Skeletal muscle satellite cell (primary cell): ENCODE data around the gene MRLN.

Experiments used
- H3K27me3 ChIP-seq: 2 replicates; pipeline ENCODE4 v1.7.0; 2013; ENCODE audit warnings: low read length; ENCODE audit not compliant: control insufficient read depth, insufficient read depth
- H3K36me3 ChIP-seq: 2 replicates; pipeline ENCODE4 v1.7.0; 2013; ENCODE audit warnings: mild to moderate bottlenecking, control low read depth, low read length; ENCODE audit not compliant: insufficient read depth
- H3K4me1 ChIP-seq: 2 replicates; pipeline ENCODE4 v1.7.0; 2013; ENCODE audit warnings: low read length; ENCODE audit not compliant: control insufficient read depth, insufficient read depth
- H3K4me2 ChIP-seq: 2 replicates; pipeline ENCODE4 v1.7.0; 2013; ENCODE audit warnings: mild to moderate bottlenecking, low read length
- H3K4me3 ChIP-seq: 2 replicates; pipeline ENCODE4 v1.7.0; 2013; ENCODE audit warnings: low read length
- H3K9ac ChIP-seq: 2 replicates; pipeline ENCODE4 v1.7.0; 2013; ENCODE audit warnings: mild to moderate bottlenecking, low read depth, low read length, moderate library complexity
- H3K9me3 ChIP-seq: replicated peaks from 2 replicates; pipeline ENCODE4 v1.7.0; 2013; ENCODE audit warnings: mild to moderate bottlenecking, control low read depth, low read length

The MRLN gene

DNA sequence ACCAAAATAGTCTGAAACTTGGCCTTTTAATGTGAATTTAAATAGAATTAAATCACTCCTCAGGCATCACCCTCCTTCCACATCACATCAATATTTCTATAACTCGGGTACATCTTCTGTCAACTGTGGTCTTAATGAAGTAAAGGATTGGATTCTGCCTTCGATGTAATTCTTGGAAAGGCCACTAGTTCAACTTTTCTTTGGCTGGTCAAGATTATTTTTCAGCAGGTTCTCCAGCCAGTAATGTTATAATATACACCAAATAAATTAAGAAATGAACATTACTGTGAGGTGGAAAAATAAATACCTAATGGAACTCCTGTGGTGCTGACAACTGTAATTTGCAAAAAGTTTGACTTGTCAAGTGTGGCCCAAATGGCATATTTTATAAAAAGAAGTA lies 33.9 kb downstream of the MRLN start:
- no peak overlapping the region for H3K4me2 ChIP-seq
- no peak overlapping the region for H3K9ac ChIP-seq
- peaks cover 12% of the 10 kb centered on the region for H3K27me3 ChIP-seq
- H3K36me3 ChIP-seq = no peaks in the 10 kb centered on the region
- H3K4me3 ChIP-seq = no peak overlapping the region
- H3K4me1 ChIP-seq = no peaks in the 10 kb centered on the region
- no peaks in the 10 kb centered on the region for H3K9me3 ChIP-seq

- H3K4me1 ChIP-seq = no peaks in the 10 kb centered on the region
- no peak overlapping the region for H3K9ac ChIP-seq
- H3K27me3 ChIP-seq = peaks cover 21% of the 10 kb centered on the region
- H3K9me3 ChIP-seq = no peaks in the 10 kb centered on the region
- H3K4me2 ChIP-seq = no peak overlapping the region
- H3K4me3 ChIP-seq = no peak overlapping the region
- H3K36me3 ChIP-seq = no peaks in the 10 kb centered on the region
These were observed 35.0 kb downstream of the MRLN start for GRCh38 chr10:59718257-59718656.

DNA sequence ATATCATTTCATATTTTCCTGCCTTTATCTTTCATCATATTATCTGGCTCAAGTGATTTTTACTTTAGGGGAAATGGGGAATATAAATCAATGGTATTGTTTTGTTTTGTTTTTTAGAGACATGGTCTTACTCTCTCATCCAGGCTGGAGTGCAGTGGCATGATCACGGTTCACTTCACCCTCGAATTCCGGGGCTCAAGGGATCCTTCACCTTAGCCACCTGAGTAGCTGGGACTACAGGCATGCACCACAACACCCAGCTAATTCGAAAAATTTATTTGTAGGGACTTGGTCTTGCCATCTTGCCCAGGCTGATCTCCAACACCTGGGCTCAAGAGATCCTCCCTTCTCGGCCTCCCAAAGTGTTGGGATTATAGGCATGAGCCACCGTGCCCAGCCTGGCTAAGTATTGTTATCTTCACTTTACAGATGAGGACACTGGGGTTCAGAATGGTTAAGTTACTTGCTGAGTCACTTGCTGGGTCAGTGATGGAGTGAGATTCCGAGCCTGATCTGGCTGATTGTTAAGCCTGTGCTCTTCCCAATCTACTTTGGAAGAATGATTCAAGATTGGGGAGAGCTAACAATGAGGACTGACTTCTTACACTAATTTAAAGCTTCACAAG lies 39.9 kb downstream of the MRLN start:
- Histone ChIP-seq H3K36me3 (no peaks in the 10 kb centered on the region), H3K9ac (no peak overlapping the region), H3K4me3 (no peak overlapping the region), H3K9me3 (no peaks in the 10 kb centered on the region), H3K4me2 (no peak overlapping the region), H3K4me1 (peaks cover 9% of the 10 kb centered on the region), H3K27me3 (peaks cover 58% of the 10 kb centered on the region)

DNA sequence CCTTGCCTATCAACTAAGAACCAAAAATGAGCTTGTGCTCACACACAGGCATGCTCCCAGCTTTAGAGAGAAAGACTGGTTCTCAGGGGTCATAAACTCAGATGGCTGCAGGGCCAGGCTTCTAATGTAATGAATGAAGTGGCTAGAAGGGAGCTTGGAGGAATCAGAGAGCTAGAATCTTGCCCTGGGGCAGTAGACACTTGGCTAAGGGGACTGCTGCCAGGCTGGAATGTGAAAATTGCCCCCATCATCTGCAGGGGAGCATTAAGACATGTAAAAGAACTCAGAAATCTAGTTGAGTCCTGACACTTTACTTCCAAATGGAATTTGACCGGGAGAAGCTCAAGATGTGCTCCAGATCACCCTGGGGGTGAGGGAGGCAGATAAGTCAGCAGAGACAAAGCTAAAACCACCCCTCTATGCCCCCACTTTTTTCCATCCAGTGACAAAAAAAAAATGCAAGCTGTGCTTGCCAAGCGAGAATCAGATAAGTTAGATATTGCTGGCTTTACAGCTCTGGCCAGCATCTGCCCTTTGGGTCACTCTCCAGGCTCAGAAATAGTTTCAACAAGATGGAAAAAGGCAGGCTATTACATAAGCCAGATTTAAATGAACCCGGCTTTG lies 41.3 kb downstream of the MRLN start:
- no peak overlapping the region for H3K4me2 ChIP-seq
- no peak overlapping the region for H3K4me3 ChIP-seq
- peaks cover 62% of the 10 kb centered on the region for H3K27me3 ChIP-seq
- no peak overlapping the region for H3K9ac ChIP-seq
- H3K36me3 ChIP-seq = no peaks in the 10 kb centered on the region
- H3K4me1 ChIP-seq = peaks cover 9% of the 10 kb centered on the region
- no peaks in the 10 kb centered on the region for H3K9me3 ChIP-seq

DNA sequence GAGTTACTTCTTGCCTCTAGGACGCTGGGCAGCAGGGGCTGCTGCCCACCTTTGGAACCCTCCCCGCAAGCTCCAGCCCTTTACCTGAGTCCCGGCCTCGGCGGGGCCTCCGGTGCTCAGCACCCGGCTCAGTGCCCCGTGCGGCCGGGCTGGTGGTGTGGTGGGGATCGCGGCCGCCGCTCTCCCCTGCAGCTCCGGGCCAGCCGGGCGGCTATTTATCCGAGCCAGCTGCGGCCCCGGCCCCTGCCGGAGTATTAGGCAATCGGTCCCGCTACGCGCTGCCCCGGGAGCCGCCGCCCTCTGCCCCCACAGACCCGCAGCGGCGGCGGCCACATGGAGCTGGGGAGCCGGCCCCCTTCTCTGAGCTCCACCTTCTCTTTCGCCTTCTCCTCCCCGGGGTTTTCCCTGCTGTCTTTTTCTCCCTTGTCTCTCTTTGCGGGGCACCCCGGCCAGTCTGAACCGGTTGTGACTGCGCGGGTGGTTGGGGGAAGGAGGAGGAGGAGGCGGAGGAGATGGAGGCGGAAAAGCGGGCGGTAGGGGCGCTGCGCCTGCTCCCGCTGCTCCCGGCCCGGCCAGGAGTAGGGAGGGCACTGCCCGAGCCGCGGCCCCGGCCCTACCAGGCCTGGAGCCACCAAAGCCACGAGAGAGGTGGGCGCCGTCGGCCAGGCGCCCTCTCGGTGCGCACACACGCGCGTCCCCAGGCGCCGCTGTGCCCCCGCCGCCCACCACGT lies 43.7 kb downstream of the MRLN start, which contains the start of gene SLC16A9:
Gene SLC16A9 (minus strand): TSS at position 456 of the 731 bp plus-strand sequence. CDS start 25,559 bp downstream, outside the sequence.
- H3K9ac ChIP-seq = peak within 1 kb of the TSS; percentile 62
- H3K4me2 ChIP-seq = peak within 1 kb of the TSS; percentile 91
- peak within 1 kb of the TSS; percentile 74 for H3K4me3 ChIP-seq
- H3K36me3 ChIP-seq = no peaks in the 10 kb centered on the region
- peaks cover 9% of the 10 kb centered on the region for H3K4me1 ChIP-seq
- H3K27me3 ChIP-seq = peaks cover 59% of the 10 kb centered on the region
- no peaks in the 10 kb centered on the region for H3K9me3 ChIP-seq

DNA sequence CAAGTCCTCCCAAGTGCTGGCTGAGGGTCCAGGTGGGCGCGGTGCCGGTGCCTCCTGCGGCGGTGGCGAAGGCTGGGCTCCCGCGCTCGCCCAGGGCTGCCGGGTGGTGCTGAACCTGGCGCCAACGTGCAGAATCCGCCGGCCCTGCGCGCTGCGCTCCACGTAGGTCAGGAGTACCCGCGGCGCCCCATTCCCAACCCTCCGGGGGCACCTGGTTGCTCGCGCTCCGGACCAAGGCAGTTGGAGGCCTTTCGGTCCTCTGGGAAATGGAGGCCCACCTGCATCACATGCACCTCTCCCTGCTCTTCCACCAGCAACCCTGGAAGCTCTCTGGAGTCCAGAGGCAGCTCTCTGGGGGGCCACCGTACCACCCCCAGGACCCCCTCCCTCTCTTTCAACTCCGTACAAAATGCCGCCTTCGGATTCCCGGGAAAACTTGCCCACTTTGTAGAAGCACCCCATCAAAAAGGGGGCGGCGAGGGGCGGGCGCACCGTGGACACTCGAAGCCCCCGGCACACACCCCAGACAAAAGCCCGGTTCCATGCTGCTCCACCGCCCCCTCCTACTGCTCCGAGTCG lies 44.4 kb downstream of the MRLN start:
- Histone ChIP-seq H3K27me3 (peaks cover 55% of the 10 kb centered on the region), H3K9ac (peak overlapping the region; percentile 62), H3K4me3 (peak overlapping the region; percentile 74), H3K9me3 (no peaks in the 10 kb centered on the region), H3K4me2 (peak overlapping the region; percentile 91), H3K4me1 (peaks cover 9% of the 10 kb centered on the region), H3K36me3 (no peaks in the 10 kb centered on the region)

DNA sequence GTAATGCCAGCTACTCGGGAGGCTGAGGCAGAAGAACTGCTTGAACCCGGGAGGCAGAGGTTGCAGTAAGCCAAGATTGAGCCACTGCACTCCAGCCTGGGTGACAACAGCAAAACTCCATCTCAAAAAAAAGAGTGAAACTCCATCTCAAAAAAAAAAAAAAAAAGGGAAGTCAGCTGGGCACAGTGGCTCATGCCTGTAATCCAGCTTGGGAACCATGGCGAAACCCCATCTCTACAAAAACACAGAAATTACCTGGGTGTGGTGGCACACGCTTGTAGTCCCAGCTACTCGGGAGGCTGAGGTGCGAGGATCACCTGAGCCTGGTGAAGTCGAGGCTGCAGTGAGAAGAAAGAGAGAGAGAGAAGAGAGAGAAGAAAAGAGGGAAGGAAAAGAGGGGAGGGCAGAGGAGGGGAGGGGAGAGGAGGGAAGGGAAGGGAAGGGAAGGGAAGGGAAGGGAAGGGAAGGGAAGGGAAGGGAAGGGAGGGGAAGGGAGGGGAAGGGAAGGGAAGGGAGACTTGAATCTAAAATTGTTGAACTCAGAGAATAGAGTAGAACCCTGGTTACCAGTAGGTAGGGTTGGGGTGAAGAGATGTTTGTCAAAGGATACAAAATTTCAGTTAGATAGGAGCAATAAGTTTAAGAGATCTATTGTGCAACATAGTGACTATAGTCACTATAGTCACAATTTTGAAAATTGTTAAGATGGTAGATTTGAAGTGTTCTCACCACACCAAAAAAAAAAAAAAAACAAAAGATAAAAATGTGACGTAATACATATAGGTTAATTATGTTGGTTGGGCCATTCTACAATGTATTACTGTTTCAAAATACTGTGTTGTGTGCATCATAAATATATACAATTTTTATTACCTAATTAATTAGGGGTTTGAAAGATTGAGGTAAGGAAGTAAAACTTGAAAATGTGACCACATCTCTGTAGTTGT lies 46.1 kb downstream of the MRLN start:
- Histone ChIP-seq H3K27me3 (peaks cover 39% of the 10 kb centered on the region), H3K9ac (no peak overlapping the region), H3K9me3 (no peaks in the 10 kb centered on the region), H3K36me3 (no peaks in the 10 kb centered on the region), H3K4me2 (no peak overlapping the region), H3K4me3 (no peak overlapping the region), H3K4me1 (peaks cover 9% of the 10 kb centered on the region)

GRCh38 chr10:59705931-59706330 lies 47.3 kb downstream of the MRLN start:
- Histone ChIP-seq H3K9ac (no peak overlapping the region), H3K9me3 (no peaks in the 10 kb centered on the region), H3K4me3 (no peak overlapping the region), H3K4me2 (no peak overlapping the region), H3K36me3 (no peaks in the 10 kb centered on the region), H3K27me3 (peaks cover 28% of the 10 kb centered on the region), H3K4me1 (peaks cover 9% of the 10 kb centered on the region)

DNA sequence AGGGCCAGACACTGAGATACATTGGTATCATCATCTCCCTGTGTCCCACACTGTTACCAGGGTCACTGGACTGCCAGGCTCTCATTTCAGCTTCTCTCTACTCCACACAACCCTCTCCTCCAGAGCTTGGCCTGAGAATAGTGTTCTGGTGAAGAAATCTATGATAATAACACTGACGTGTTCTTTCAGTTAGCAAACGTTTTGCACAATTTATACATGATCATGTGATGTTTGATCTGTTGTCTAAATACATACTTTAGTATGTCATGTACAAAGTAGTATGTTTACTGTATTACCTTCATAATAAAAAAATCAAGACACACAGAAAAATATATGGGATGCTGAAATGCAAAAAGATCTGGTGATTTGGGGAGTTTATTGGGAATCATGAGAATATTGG lies 48.6 kb downstream of the MRLN start:
- peaks cover 9% of the 10 kb centered on the region for H3K4me1 ChIP-seq
- H3K4me2 ChIP-seq = no peak overlapping the region
- no peak overlapping the region for H3K4me3 ChIP-seq
- no peaks in the 10 kb centered on the region for H3K36me3 ChIP-seq
- peaks cover 18% of the 10 kb centered on the region for H3K27me3 ChIP-seq
- no peaks in the 10 kb centered on the region for H3K9me3 ChIP-seq
- H3K9ac ChIP-seq = no peak overlapping the region

DNA sequence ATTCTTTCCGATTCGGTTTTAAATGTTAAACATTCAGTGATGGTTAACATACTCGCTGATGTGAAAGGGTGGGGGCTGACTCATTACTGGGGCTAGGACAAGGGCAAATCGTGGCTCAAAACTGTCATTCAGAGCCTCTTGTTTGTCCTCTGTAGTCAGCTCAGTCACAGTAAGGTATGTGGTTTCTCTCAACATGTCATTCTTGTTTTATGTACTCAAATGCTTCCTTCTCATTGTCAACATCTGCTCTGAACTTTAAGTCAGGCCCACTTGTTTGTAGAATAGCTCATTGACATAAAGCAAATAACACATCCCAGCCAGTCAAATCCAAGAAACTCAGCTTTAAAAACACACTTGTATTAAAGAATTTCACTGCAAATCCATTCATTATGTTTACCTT lies 50.9 kb downstream of the MRLN start:
- no peaks in the 10 kb centered on the region for H3K36me3 ChIP-seq

DNA sequence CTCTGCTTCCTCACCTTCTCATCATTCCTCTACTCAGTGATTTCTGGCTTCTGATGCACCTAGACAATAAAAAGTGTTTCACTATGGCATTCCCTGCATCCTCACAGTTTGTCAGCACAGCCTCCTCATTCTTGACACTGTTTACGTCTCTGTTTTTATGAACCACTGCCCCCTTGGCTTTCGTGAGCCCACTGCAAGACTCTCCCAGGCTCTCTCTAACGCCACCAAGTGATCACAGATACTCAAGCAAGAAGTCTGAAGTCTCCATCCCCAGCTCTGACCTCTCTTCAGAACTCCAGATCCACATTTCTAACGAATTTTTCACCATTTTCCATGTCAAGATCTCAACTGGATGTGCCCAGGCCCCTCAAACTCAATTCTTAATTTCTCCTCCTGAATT lies 52.5 kb downstream of the MRLN start:
- H3K9me3 ChIP-seq = no peaks in the 10 kb centered on the region
- no peak overlapping the region for H3K4me3 ChIP-seq
- no peaks in the 10 kb centered on the region for H3K4me1 ChIP-seq
- no peak overlapping the region for H3K4me2 ChIP-seq
- H3K27me3 ChIP-seq = no peaks in the 10 kb centered on the region
- H3K9ac ChIP-seq = no peak overlapping the region
- H3K36me3 ChIP-seq = no peaks in the 10 kb centered on the region

More for the DNA sequence above, 50.9 kb downstream of the MRLN start:
- H3K4me1 ChIP-seq = no peaks in the 10 kb centered on the region
- no peak overlapping the region for H3K4me2 ChIP-seq
- no peak overlapping the region for H3K4me3 ChIP-seq
- peaks cover under 1% of the 10 kb centered on the region for H3K27me3 ChIP-seq
- H3K9ac ChIP-seq = no peak overlapping the region
- H3K9me3 ChIP-seq = no peaks in the 10 kb centered on the region
